OCI-LY7 (cell line): ENCODE data around the gene TBP. TPM values are rescaled to one million over a fixed set of nuclear protein-coding genes. Genes with fewer than 3 reads are reported as not detected.
A peak's percentile ranks its signal among the peaks of the same experiment; 100 is the strongest.

Experiments
- Bru-seq: library from RNA; stranded (reverse); fragments of 400-500 nt; gene quantifications from one replicate; lab custom pipeline; 2021; lab: Mats Ljungman, UMichigan
- BruChase-seq, 2 experiments: library from RNA; stranded (reverse); fragments of 400-500 nt; gene quantifications; one replicate each; lab custom pipeline; 2021; lab: Mats Ljungman, UMichigan
- BruUV-seq: library from RNA; stranded (reverse); fragments of 400-500 nt; replicated peaks from 2 replicates; lab custom pipeline; 2021; lab: Mats Ljungman, UMichigan
- CTCF ChIA-PET: fragments of 300-600 bp; sonication (Branson Sonifier 250); formaldehyde crosslinking; loops from one replicate; lab custom pipeline; 2022; ENCODE audit warnings: antibody characterized with exemption; ENCODE audit not compliant: unreplicated experiment; lab: Charles Lee
- POLR2A ChIA-PET: fragments of 300-600 bp; sonication (Branson Sonifier 250); formaldehyde crosslinking; loops from one replicate; lab custom pipeline; 2022; ENCODE audit warnings: antibody characterized with exemption; lab: Charles Lee
- DNase-seq: peaks from one replicate; pipeline ENCODE4 v3.0.0-alpha.2; 2015; ENCODE audit warnings: low spot score
- H2AFZ ChIP-seq: fragments of 200-600 bp; sonication (generic), shearing (Covaris generic); 2 replicates; pipeline ENCODE4 v1.6.1; 2014; ENCODE audit warnings: mild to moderate bottlenecking, antibody characterized with exemption, low read length, moderate library complexity
- H3K27ac ChIP-seq: fragments of 200-600 bp; sonication (generic); 2 replicates; pipeline ENCODE4 v1.5.1; 2014; ENCODE audit warnings: mixed run types, low read depth, mild to moderate bottlenecking, moderate library complexity, low read length, inconsistent platforms; ENCODE audit not compliant: poor library complexity, severe bottlenecking
- H3K36me3 ChIP-seq: fragments of 200-600 bp; sonication (generic); 2 replicates; pipeline ENCODE4 v1.6.1; 2014; ENCODE audit warnings: mild to moderate bottlenecking, antibody characterized with exemption, low read length, moderate library complexity, mixed read lengths; ENCODE audit not compliant: insufficient read depth
- H3K4me1 ChIP-seq: fragments of 200-600 bp; sonication (generic); 2 replicates; pipeline ENCODE4 v1.5.1; 2014; ENCODE audit warnings: mild to moderate bottlenecking, low read length; ENCODE audit not compliant: insufficient read depth, poor library complexity, severe bottlenecking
- H3K4me2 ChIP-seq: fragments of 200-600 bp; sonication (generic); 2 replicates; pipeline ENCODE4 v1.6.1; 2014; ENCODE audit warnings: mild to moderate bottlenecking, low read length
- H3K4me3 ChIP-seq: fragments of 200-600 bp; sonication (generic); 2 replicates; pipeline ENCODE4 v1.5.1; 2014; ENCODE audit warnings: mild to moderate bottlenecking, low read depth, low read length; ENCODE audit not compliant: poor library complexity, severe bottlenecking
- H3K79me2 ChIP-seq: fragments of 200-600 bp; sonication (generic); 2 replicates; pipeline ENCODE4 v1.6.1; 2016; ENCODE audit warnings: low read depth, mild to moderate bottlenecking, low read length, moderate library complexity, mixed read lengths; ENCODE audit not compliant: insufficient read depth
- H3K9me2 ChIP-seq: fragments of 200-600 bp; sonication (generic); 2 replicates; pipeline ENCODE4 v1.6.1; 2016; ENCODE audit warnings: mild to moderate bottlenecking, low read length, mixed read lengths; ENCODE audit not compliant: insufficient read depth
- H3K9me3 ChIP-seq: fragments of 200-600 bp; sonication (generic); 2 replicates; pipeline ENCODE4 v1.6.1; 2014; ENCODE audit warnings: mild to moderate bottlenecking, mixed run types, low read length, mixed read lengths
- H4K20me1 ChIP-seq: fragments of 200-600 bp; sonication (generic); 2 replicates; pipeline ENCODE4 v1.6.1; 2014; ENCODE audit warnings: mild to moderate bottlenecking, antibody characterized with exemption, low read length, moderate library complexity, mixed read lengths; ENCODE audit not compliant: insufficient read depth
- EZH2phosphoT487 ChIP-seq: fragments of 200-600 bp; sonication (generic); IDR thresholded peaks from 2 replicates; pipeline ENCODE4 v1.6.1; 2018; ENCODE audit warnings: low read depth, borderline replicate concordance, mild to moderate bottlenecking, mixed run types, antibody characterized with exemption, low read length, moderate library complexity, mixed read lengths
- intact Hi-C: fragments of 100-400 bp; cut with micrococcal nuclease; formaldehyde crosslinking; loops from one replicate; pipeline ENCODE4 v1.10.0; 2022; ENCODE audit not compliant: unreplicated experiment
- long read RNA-seq: library from polyadenylated mRNA; stranded (forward); transcript quantifications from one replicate; pipeline ENCODE4 v2.0.0, GENCODE V29; 2022
- total RNA-seq, 2 experiments: library from RNA; depleted of rRNA in 1 of 2; stranded (reverse); fragments of >200 nt in 1 of 2; shearing (Covaris generic) in 1 of 2; gene quantifications; 2 replicates each; pipeline ENCODE4 v1.2.3, GENCODE V29; 2014 to 2022
- TF ChIP-seq, protein P1 (sequence below): fragments of 200-600 bp; sonication (generic); conservative IDR thresholded peaks from 2 replicates; pipeline ENCODE4 v1.5.1; 2014; ENCODE audit warnings: mild to moderate bottlenecking, antibody characterized with exemption, low read length, moderate library complexity, mixed read lengths

The TBP gene
- total RNA-seq (2014; rRNA removed; shearing (Covaris generic)): 22.4 and 29.2 TPM in 2 replicates
- 23.3 and 30.9 TPM in 2 replicates for total RNA-seq (2022)
- percentile 87 among the genes with signal in this experiment for Bru-seq, nascent RNA
- percentile 69 among the genes with signal in this experiment for BruChase-seq, experiment 1, labeled RNA remaining after a 6-hour chase
- BruChase-seq, experiment 2, labeled RNA remaining after a 2-hour chase: percentile 82 among the genes with signal in this experiment
- long read RNA-seq, transcript TBP-201 (8 exons, 1,861 nt): minor isoform, 13 of 95 reads
- long read RNA-seq, transcript TBP-202 (8 exons, 1,903 nt): major isoform, 37 of 95 reads
- long read RNA-seq, partial matches to known transcripts: 29 of 95 reads
- long read RNA-seq, other reads (novel, unspliced or antisense): 15 of 95 reads

DNA sequence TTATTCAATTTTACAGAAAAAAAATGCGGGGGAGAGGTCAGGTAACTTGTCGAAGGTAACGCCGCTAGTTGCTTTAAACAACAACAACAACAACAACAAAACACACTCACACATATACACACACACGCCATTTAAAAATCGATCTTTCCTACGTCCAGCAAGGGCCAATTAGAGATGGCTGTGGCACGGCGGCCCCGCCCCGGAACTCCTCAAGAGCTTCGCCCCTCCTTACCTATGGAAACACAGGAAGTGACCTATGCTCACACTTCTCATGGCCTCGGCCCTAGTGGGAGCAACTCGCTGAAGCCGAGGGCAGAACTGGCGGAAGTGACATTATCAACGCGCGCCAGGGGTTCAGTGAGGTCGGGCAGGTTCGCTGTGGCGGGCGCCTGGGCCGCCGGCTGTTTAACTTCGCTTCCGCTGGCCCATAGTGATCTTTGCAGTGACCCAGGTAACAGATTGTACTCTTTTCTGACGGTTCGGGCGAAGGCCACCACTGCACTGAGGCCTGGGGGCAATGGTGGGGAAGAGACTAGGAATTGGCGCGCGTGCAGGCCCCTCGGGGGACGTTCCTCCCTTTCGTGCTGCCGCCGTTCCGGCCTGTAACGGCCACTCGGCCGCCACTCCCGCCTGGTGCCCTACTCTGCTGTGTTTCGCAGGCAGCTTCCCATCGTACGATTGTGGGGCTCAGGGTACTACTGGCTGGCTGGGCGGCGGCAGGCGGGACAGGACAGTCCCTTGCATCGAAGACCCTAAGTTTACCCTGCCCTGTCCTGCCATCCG lies at the start of gene TBP:
TSS of gene TBP (plus strand) at position 357 of the 783 bp plus-strand sequence. CDS start 2,661 bp downstream, outside the sequence.
- H3K9me3 ChIP-seq: no peaks in the 10 kb centered on the region
- BruUV-seq: TSS peak; percentile 71
- CTCF ChIA-PET: interaction anchor here (1.0 kb wide), 1 partner anchor 805 kb away, joined by 3 read pairs; no protein-coding TSS in a partner anchor

DNA sequence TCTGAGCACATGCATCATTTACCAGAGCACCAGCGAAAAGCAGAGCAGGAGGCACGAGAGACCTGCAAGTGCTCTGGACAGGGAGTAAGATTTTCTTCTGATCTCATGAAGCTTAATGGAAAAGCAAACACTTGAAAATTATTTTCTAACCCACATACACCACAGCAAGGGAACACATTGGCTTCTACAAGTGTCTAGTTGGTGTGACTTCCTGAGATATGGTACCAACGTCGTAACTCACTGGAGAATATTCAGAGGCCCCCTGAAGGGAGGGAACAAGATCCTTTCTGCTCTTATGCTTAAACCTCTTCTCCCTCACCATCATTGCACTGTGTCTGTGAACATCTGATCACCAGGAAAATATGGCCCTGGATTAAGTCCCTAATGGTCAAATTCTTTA lies 49.7 kb upstream of the TBP start:
- intact Hi-C loops: no loop called here
- Histone ChIP-seq H3K9me2 (no peaks in the 10 kb centered on the region), H3K4me1 (no peaks in the 10 kb centered on the region), H2AFZ (no peak overlapping the region), H3K79me2 (no peaks in the 10 kb centered on the region), H4K20me1 (no peaks in the 10 kb centered on the region), H3K36me3 (no peaks in the 10 kb centered on the region), H3K27ac (no peak overlapping the region), H3K9me3 (no peaks in the 10 kb centered on the region), H3K4me2 (no peak overlapping the region), H3K4me3 (no peak overlapping the region)
- POLR2A ChIA-PET: no interaction called here
- CTCF ChIA-PET: no interaction called here
- BruUV-seq: no TSS peak
- no peak for DNase-seq
- TF ChIP-seq EZH2phosphoT487: no peak
- TF ChIP-seq, protein P1, sequence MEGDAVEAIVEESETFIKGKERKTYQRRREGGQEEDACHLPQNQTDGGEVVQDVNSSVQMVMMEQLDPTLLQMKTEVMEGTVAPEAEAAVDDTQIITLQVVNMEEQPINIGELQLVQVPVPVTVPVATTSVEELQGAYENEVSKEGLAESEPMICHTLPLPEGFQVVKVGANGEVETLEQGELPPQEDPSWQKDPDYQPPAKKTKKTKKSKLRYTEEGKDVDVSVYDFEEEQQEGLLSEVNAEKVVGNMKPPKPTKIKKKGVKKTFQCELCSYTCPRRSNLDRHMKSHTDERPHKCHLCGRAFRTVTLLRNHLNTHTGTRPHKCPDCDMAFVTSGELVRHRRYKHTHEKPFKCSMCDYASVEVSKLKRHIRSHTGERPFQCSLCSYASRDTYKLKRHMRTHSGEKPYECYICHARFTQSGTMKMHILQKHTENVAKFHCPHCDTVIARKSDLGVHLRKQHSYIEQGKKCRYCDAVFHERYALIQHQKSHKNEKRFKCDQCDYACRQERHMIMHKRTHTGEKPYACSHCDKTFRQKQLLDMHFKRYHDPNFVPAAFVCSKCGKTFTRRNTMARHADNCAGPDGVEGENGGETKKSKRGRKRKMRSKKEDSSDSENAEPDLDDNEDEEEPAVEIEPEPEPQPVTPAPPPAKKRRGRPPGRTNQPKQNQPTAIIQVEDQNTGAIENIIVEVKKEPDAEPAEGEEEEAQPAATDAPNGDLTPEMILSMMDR: no peak

More for the DNA sequence above, at the start of gene TBP:
- intact Hi-C loops: loop anchor here (1.0 to 10.0 kb wide), 3 partner anchors 30 to 852 kb away; partner anchors contain the start of genes C6orf120, FAM120B, PDCD2 and WDR27
- Histone ChIP-seq H3K79me2 (peaks cover 91% of the 10 kb centered on the region), H3K4me2 (peak within 1 kb of the TSS; percentile 96), H3K4me1 (peaks cover 38% of the 10 kb centered on the region), H2AFZ (peak within 1 kb of the TSS; percentile 99), H3K9me2 (no peaks in the 10 kb centered on the region), H3K27ac (peak within 1 kb of the TSS; percentile 81), H3K4me3 (peak within 1 kb of the TSS; percentile 100), H4K20me1 (peaks cover 37% of the 10 kb centered on the region), H3K36me3 (peaks cover 53% of the 10 kb centered on the region)
- DNase-seq: peak; percentile 98
- no peak for TF ChIP-seq EZH2phosphoT487
- TF ChIP-seq, protein P1: no peak
- POLR2A ChIA-PET: interaction anchor here (0.8 to 3.1 kb wide), 6 partner anchors 13 to 803 kb away, joined by 3 to 13 read pairs (median 4); partner anchors contain the start of genes DYNLT2, ERMARD and PDCD2
